ENCODE measurements around the gene TMEM167B. TPM values are rescaled to one million over a fixed set of nuclear protein-coding genes. Genes with fewer than 3 reads are reported as not detected.

The TMEM167B gene
- total RNA-seq, 1 donor from 2014 or later: 22.1 TPM

DNA sequence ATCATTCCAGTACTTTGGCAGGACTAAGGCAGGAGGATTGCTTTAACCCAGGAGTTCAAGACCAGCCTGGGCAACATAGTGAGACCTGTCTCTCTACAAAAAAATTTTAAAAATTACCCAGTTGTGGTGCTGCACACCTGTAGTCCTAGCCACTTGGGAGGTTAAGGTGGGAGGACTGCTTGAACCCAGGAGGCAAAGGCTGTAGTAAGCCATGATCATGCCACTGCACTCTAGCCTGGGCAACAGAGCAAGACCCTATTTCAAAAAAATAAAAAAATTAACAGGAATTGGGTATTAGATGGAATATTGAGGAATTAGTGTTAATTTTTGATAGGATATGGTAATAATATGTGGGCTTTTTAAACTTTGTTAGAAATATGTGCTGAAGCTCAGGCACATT is 31.5 kb upstream of the TMEM167B start:
- no peaks in the 10 kb centered on the region for H3K9me3 ChIP-seq (ENCODE audit: low read depth)
- no peaks in the 10 kb centered on the region for H3K27me3 Mint-ChIP-seq (ENCODE audit: insufficient read depth, low read depth)
- H3K27ac Mint-ChIP-seq: no peak overlapping the region
- no peak overlapping the region for H3K27ac ChIP-seq
- DNase-seq (ENCODE audit: low spot score): no peak
- no peaks in the 10 kb centered on the region for H3K4me1 ChIP-seq
- no peaks in the 10 kb centered on the region for H4K20me1 ChIP-seq (ENCODE audit: low read depth)
- H3K36me3 Mint-ChIP-seq: no peaks in the 10 kb centered on the region
- H3F3A ChIP-seq (ENCODE audit: low read depth): no peaks in the 10 kb centered on the region
- no peaks in the 10 kb centered on the region for H3K4me1 Mint-ChIP-seq
- H3K9me3 Mint-ChIP-seq: no peaks in the 10 kb centered on the region
- no peaks in the 10 kb centered on the region for H3K79me2 ChIP-seq (ENCODE audit: low read depth)
- H3K9ac ChIP-seq: no peak overlapping the region
- no peak overlapping the region for H2AFZ ChIP-seq (replicated peaks)
- no peak overlapping the region for H3K4me3 ChIP-seq
- no peaks in the 10 kb centered on the region for H3K36me3 ChIP-seq
- no peak overlapping the region for H3K4me3 Mint-ChIP-seq
- TF ChIP-seq, protein P1, sequence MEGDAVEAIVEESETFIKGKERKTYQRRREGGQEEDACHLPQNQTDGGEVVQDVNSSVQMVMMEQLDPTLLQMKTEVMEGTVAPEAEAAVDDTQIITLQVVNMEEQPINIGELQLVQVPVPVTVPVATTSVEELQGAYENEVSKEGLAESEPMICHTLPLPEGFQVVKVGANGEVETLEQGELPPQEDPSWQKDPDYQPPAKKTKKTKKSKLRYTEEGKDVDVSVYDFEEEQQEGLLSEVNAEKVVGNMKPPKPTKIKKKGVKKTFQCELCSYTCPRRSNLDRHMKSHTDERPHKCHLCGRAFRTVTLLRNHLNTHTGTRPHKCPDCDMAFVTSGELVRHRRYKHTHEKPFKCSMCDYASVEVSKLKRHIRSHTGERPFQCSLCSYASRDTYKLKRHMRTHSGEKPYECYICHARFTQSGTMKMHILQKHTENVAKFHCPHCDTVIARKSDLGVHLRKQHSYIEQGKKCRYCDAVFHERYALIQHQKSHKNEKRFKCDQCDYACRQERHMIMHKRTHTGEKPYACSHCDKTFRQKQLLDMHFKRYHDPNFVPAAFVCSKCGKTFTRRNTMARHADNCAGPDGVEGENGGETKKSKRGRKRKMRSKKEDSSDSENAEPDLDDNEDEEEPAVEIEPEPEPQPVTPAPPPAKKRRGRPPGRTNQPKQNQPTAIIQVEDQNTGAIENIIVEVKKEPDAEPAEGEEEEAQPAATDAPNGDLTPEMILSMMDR (IDR thresholded peaks at IDR 0.05): no peak
- no peak for TF ChIP-seq EZH2 (IDR thresholded peaks at IDR 0.05)
- no peak for TF ChIP-seq EZH2phosphoT487 (IDR thresholded peaks at IDR 0.05)
- H3K4me2 ChIP-seq: no peak overlapping the region
- no peaks in the 10 kb centered on the region for H3K27me3 ChIP-seq

DNA sequence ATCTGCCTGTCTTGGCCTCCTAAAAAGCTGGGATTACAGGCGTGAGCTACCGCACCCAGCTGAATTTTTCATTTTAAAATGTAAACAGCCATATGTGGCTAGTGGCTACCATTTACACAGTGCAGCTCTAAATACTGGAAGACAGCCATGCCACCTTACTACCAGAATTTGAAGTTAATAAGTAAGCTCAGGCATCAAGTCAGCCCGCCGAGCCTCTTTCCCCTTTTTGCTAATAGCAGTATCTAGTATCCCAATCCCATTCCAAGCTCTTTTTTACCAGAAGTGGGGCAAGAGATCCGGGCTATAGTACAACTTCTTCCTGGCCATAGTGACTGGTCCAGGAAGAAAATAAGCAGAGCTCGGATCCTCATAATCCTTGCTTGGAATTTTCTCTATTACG is 29.9 kb upstream of the TMEM167B start:
- Histone ChIP-seq H3K36me3 (no peaks in the 10 kb centered on the region), H3K9ac (no peak overlapping the region), H4K20me1 (ENCODE audit: low read depth) (no peaks in the 10 kb centered on the region), H3K4me3 (no peak overlapping the region), H3K4me2 (no peak overlapping the region), H3K9me3 (ENCODE audit: low read depth) (no peaks in the 10 kb centered on the region), H3K4me1 (no peaks in the 10 kb centered on the region), H3K27ac (no peak overlapping the region), H2AFZ (replicated peaks) (no peak overlapping the region), H3K27me3 (no peaks in the 10 kb centered on the region), H3F3A (ENCODE audit: low read depth) (no peaks in the 10 kb centered on the region), H3K79me2 (ENCODE audit: low read depth) (no peaks in the 10 kb centered on the region)
- H3K27me3 Mint-ChIP-seq (ENCODE audit: insufficient read depth, low read depth): no peaks in the 10 kb centered on the region
- H3K36me3 Mint-ChIP-seq: peaks cover 7% of the 10 kb centered on the region
- no peaks in the 10 kb centered on the region for H3K4me1 Mint-ChIP-seq
- no peak for TF ChIP-seq EZH2phosphoT487 (IDR thresholded peaks at IDR 0.05)
- TF ChIP-seq, protein P1 (IDR thresholded peaks at IDR 0.05): no peak
- TF ChIP-seq EZH2 (IDR thresholded peaks at IDR 0.05): no peak
- H3K27ac Mint-ChIP-seq: no peak overlapping the region
- H3K9me3 Mint-ChIP-seq: no peaks in the 10 kb centered on the region
- no peak for DNase-seq (ENCODE audit: low spot score)
- H3K4me3 Mint-ChIP-seq: no peak overlapping the region

DNA sequence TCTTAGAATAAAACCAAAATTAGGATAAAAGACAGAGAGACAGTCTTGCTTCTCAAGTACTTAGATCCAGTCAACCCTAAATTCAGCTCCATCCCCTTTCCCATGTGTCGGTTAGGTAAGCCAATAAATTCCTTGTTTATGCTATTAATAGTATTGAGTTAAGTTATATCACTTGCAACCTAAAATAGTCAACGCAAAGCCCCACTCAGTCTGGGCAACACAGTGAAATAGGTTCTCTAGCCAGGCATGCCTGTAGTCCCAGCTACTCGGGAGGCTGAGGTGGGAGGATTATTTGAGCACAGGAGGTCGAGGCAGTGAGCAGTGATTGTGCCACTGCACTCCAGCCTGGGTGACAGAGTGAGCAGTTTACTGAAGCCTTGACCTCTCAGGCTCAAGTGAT is 29.4 kb upstream of the TMEM167B start:
- TF ChIP-seq EZH2phosphoT487 (IDR thresholded peaks at IDR 0.05): no peak
- TF ChIP-seq EZH2 (IDR thresholded peaks at IDR 0.05): no peak
- TF ChIP-seq, protein P1 (IDR thresholded peaks at IDR 0.05): no peak
- H3K9ac ChIP-seq: no peak overlapping the region
- Mint-ChIP-seq H3K4me3 (no peak overlapping the region), H3K36me3 (peaks cover 7% of the 10 kb centered on the region), H3K27me3 (ENCODE audit: insufficient read depth, low read depth) (no peaks in the 10 kb centered on the region), H3K4me1 (no peaks in the 10 kb centered on the region), H3K27ac (no peak overlapping the region), H3K9me3 (no peaks in the 10 kb centered on the region)
- no peaks in the 10 kb centered on the region for H3K27me3 ChIP-seq
- H3K9me3 ChIP-seq (ENCODE audit: low read depth): no peaks in the 10 kb centered on the region
- no peak overlapping the region for H3K27ac ChIP-seq
- no peaks in the 10 kb centered on the region for H3K36me3 ChIP-seq
- DNase-seq (ENCODE audit: low spot score): no peak
- no peaks in the 10 kb centered on the region for H3K4me1 ChIP-seq
- no peaks in the 10 kb centered on the region for H4K20me1 ChIP-seq (ENCODE audit: low read depth)
- no peak overlapping the region for H2AFZ ChIP-seq (replicated peaks)
- no peaks in the 10 kb centered on the region for H3F3A ChIP-seq (ENCODE audit: low read depth)
- no peak overlapping the region for H3K4me3 ChIP-seq
- no peaks in the 10 kb centered on the region for H3K79me2 ChIP-seq (ENCODE audit: low read depth)
- no peak overlapping the region for H3K4me2 ChIP-seq
